K562 (cell line): ENCODE results near the gene ELOVL1. TPM values are rescaled to one million over a fixed set of nuclear protein-coding genes. Genes with fewer than 3 reads are reported as not detected.

ENCODE experiments used
- NCOA1 ChIP-seq: fragments of 450-650 bp; IDR thresholded peaks from 2 replicates; pipeline ENCODE4 v1.6.1; 2016; ENCODE audit warnings: low read depth
- ZBTB40 ChIP-seq, 2 experiments: fragments of 450-650 bp in 1 of 2; sonication (generic) in 1 of 2; formaldehyde crosslinking in 1 of 2; IDR thresholded peaks; 2 replicates each; pipeline versions ENCODE4 v1.7.1 to v1.9.0; 2016 to 2022; ENCODE audit warnings: inconsistent platforms in 1 of 2, mild to moderate bottlenecking in 1 of 2, missing genetic modification reagents in 1 of 2
- ZNF318 ChIP-seq, 2 experiments: fragments of 450-650 bp; IDR thresholded peaks; 2 replicates each; pipeline ENCODE4 v1.6.1; 2016; ENCODE audit warnings: mild to moderate bottlenecking in 2 of 2, borderline replicate concordance in 1 of 2, low read depth in 1 of 2, moderate library complexity in 1 of 2
- polyA plus RNA-seq, 8 experiments: library from polyadenylated mRNA; depleted of rRNA in 4 of 8; stranded (reverse) in 5 of 8; unstranded in 3 of 8; fragments of >200 nt; fragmentation: Nextera tagmentation in 2 of 8; fragmentation: Illumina TruSeq in 1 of 8; extraction: Ambion mirVana in 2 of 8; extraction: Trizol in 1 of 8; gene quantifications; 2 replicates each; pipeline versions ENCODE4 v1.2.1 to v1.2.3, GENCODE V29; 2011 to 2014; ENCODE audit warnings: inconsistent platforms in 1 of 8, missing spikeins in 1 of 8
- total RNA-seq, 7 experiments: library from RNA; depleted of rRNA in 6 of 7; stranded (reverse); fragments of >200 nt in 6 of 7; fragmentation: Illumina TruSeq in 2 of 7; extraction: Trizol in 2 of 7; gene quantifications; 2 replicates each; pipeline versions ENCODE4 v1.2.1 to v1.2.3, GENCODE V29; 2011 to 2021; ENCODE audit warnings: low replicate concordance in 1 of 7
- TF ChIP-seq, protein P1 (sequence below): sonication (generic); formaldehyde crosslinking; IDR thresholded peaks from 2 replicates; pipeline ENCODE4 v1.8.1; 2023; ENCODE audit warnings: missing genetic modification reagents, mild to moderate bottlenecking, borderline replicate concordance

Gene ELOVL1
- total and polyA plus RNA-seq, 9 of the 15 experiments (the other 6 are each of a cell fraction or from before 2014, with no cell fraction given) = 51.0 to 157 (median 70.3) TPM

DNA sequence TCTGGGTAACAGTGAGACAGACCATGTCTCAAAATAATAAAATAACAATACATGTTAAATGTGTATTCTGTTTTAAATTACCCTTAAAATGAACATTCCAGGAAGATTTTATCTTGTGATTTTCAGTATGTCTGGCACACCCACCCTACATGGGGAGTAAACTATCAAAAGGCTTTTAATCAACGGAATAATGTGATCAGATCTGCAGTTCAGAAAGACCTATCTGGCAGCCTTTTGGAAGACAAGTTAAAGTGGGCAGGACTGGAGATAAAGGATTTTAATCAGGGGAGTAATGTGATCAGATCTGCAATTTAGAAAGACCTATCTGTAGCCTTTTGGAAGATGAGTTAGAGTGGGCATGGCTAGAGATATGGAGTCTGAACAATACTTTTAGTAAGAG lies 11.7 kb upstream of the ELOVL1 start (continued):
- no peak for TF ChIP-seq ZBTB40 (IDR thresholded peaks at IDR 0.05)
- TF ChIP-seq ZBTB40 (CRISPR knock-in tag; IDR thresholded peaks at IDR 0.05) = no peak
- TF ChIP-seq ZNF318 (IDR thresholded peaks at IDR 0.05; ENCODE audit: borderline replicate concordance in 1 of 2, low read depth in 1 of 2) = no peak
- TF ChIP-seq, protein P1, sequence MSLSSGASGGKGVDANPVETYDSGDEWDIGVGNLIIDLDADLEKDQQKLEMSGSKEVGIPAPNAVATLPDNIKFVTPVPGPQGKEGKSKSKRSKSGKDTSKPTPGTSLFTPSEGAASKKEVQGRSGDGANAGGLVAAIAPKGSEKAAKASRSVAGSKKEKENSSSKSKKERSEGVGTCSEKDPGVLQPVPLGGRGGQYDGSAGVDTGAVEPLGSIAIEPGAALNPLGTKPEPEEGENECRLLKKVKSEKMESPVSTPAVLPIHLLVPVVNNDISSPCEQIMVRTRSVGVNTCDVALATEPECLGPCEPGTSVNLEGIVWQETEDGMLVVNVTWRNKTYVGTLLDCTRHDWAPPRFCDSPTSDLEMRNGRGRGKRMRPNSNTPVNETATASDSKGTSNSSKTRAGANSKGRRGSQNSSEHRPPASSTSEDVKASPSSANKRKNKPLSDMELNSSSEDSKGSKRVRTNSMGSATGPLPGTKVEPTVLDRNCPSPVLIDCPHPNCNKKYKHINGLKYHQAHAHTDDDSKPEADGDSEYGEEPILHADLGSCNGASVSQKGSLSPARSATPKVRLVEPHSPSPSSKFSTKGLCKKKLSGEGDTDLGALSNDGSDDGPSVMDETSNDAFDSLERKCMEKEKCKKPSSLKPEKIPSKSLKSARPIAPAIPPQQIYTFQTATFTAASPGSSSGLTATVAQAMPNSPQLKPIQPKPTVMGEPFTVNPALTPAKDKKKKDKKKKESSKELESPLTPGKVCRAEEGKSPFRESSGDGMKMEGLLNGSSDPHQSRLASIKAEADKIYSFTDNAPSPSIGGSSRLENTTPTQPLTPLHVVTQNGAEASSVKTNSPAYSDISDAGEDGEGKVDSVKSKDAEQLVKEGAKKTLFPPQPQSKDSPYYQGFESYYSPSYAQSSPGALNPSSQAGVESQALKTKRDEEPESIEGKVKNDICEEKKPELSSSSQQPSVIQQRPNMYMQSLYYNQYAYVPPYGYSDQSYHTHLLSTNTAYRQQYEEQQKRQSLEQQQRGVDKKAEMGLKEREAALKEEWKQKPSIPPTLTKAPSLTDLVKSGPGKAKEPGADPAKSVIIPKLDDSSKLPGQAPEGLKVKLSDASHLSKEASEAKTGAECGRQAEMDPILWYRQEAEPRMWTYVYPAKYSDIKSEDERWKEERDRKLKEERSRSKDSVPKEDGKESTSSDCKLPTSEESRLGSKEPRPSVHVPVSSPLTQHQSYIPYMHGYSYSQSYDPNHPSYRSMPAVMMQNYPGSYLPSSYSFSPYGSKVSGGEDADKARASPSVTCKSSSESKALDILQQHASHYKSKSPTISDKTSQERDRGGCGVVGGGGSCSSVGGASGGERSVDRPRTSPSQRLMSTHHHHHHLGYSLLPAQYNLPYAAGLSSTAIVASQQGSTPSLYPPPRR (CRISPR knock-in tag) = no peak
- no peak for TF ChIP-seq NCOA1
